ENCODE results near the gene DIRAS2.

Gene DIRAS2

DNA sequence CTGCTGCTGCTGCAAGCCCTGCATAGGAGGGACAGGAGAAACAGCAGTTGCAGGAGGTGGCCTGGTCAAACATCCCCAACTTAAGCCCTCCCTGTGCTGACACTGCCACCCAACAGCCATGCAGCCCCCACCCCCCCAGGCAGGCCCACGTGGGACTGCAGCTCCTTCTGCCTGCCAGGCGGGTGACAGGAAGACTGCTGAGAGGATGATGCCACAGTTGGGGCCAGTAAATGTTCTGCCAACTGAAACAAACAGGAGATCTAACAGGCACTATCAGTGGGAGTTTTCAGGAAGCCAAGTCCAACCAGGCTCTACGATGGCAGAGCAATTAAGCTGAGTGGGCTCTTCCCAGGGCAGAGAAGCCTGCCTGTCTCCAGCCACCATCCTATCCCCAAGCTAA lies 31.1 kb downstream of the DIRAS2 start:
- DNase-seq = no peak

DNA sequence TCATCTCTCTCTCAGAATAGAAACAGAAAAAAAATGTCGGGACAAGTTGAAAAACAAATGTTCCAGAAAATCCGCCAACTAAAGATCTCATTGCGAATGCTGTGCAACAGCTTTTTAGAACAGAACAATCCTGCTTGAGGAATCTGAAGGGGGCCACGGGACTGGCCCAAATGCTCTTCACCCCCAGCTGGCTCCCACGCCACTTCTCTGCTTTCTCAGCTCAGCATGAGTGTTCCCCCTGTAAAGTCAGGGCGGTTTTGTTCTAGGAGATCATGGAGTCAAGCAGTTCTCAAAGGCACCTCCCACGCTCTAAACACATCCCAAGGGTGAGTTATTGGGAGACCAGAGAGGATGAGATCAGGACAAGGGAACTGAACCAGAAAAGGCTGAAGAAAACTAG lies 31.5 kb downstream of the DIRAS2 start:
- no peak for DNase-seq

DNA sequence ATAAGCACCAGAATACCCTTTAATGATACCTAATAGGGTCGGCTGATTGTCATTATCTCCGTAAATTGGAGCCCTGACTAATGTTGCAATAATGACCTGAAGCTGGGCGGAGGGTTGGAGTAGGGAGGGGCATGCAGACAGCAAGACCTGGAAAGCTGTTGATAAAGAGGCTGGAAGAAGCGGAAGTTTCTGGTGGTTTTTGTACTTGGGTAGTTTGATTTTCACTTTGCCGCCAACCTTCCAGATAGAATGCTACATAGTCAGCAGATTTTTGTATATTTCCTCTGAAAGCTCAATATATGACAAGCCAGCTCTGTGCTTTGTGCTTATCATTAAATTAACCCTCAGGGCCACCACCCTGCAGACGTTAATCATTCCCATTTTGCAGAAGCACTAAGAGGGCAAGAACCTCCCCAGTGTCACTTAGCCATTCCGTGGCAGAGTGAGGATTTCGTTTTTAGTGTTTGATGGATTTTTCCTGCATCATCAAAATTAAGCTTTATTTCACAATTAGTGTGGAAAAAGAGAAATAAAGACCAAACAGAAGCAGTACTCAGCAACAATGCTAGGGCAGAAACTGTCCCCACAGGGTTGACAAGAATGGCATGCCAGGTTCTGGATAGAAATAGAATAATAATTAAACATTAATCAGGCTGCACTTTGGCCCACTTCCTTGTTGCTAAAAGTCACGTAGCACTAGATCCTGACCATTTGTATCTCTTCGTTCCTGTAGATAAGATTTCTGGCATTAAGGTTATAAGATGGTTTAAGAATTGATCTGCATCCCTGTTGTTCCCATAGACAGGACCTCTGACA lies 34.7 kb downstream of the DIRAS2 start:
- no peak for DNase-seq

DNA sequence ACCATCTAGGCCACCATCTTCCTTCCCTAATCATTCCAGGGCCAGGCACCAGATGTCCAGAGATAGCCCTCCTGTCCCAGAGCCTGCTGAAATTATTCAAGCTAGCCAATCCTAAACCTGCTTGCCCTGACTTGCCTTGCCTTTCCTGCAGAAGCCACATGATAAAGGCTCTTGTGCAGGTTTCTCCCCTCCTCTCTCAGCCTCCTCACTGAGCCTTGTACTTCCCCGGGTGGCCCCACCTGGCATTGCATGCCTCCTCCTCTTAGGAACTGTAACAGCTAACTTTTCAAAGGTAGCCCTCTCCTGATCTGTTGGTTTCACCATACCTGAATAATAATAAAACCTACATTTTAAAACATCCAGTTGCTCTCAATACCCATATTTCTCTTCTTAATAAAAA lies 42.6 kb downstream of the DIRAS2 start:
- DNase-seq = no peak

DNA sequence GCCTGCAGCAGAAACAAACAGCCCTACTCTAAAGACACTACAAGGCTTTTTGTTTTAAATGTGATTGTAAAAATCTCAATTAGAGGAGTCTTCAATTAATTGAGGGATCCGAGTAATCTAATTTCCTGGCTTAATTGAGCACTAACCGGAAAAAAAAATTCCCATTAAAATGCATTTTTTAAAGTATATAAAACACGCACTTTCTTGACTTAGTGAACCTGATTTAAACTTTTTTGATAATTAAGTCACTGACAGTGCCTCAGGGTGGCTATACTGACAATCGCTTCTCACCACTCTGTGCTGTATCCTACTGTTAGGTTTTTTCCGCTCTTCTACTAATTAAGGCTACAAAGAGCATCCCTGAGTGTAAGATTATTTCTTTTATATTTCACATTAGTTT lies 44.4 kb downstream of the DIRAS2 start:
- no peak for DNase-seq

DNA sequence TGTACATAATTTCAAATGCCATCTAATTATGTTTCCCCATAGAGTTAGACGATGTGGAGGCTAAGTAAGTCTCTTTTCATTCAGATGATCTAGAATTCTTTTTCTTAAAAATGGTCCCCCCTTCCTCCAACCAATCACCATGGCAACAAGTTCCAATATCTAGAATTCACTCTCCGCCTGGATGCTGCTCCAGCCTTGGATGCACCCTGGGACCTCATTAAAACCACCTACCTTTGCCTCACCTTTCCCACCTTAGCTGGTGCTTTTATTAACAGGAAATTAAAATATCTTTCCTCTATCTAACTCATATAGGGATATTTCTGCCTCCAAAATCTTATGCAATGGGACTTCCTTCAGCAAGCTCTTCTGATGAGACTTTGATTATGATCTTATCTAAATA lies 49.0 kb downstream of the DIRAS2 start:
- no peak for DNase-seq

DNA sequence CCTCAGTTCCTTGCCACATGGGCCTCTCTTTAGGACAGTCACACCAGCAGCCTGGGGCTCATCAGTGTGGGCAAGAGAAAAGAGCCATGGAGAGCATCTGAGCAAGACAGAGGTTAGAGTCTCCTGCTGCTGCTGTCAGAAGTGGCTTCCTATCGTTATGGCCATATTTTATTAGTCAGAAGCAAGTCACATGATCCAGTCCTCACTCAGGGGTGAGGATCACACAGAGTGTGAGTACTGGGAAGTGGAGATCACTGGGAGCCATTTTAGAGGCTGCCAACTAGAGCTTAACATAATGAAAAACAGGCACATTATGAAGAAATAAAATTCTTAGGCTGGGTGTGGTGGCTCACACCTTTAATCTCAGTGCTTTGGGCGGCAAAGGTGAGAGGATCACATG lies 62.0 kb downstream of the DIRAS2 start:
- DNase-seq = no peak

DNA sequence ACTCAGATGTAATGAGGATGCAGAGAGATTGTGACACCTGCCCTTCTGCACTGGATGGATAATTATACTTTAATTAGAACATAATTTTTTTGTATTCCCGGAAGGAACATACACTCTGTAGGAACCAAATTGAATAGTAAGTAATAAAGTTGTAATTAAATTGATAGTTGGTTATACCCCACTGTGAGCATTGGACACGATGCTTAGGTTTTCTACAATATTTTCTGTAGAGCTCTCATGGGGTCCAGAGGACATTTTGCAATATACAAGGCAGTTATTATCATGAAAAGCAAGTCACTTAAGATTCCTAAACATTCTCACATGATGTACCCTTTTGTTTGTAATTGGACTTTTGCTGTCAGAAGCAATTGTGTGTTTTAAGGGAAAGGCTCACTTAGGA lies 63.4 kb downstream of the DIRAS2 start:
- DNase-seq = peak; percentile 42

DNA sequence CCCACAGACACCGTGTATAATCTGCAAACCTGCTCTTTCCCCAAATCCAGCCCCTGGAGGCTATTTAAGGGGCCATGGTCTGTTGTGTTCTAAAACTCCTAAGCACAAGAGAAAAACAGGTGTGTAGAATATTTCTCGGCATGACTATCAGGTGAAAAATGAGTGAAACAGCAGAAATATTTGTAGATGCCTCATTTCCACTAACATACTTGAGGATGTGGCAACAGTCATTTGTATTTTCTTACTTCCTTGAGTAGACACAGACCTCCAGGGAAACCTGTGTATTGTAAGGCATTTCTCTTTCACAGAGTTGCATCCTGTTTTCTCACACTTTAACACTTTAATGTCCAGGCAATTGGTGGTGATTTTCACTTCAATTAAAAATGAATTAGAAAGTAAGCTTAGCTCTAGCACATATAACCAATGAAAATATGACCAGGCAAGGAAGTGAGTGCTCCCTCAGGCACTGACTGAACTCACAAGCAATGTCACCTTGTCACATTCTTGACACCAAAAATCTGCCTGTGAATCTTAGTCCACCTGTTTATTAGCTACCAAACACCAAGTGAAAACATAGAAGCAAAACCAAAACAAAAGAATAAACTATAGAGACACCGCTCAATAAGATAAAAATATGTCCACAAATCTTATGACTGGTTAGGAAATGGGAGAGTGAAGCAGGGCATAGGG lies 64.4 kb downstream of the DIRAS2 start:
- peak; percentile 8 for DNase-seq

DNA sequence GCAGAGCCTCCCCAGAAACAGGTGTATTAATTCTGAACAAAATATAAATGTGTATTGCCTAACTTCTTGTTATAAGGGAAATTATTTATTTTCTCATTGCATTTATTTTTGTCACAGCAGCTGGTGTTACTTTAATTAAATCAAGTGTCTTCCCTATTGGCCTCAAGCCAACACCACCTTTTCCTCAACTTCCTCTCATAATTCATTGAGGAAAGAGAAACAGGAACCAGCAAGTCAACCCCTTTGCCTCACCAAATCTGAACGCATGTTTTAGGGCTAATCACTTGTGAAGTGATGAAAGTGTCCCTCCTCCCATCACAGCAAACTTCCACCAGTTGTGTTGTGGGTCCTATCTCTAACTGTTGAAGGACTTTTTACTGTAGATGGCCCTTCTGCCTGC lies 73.1 kb downstream of the DIRAS2 start:
- no peak for DNase-seq

DNA sequence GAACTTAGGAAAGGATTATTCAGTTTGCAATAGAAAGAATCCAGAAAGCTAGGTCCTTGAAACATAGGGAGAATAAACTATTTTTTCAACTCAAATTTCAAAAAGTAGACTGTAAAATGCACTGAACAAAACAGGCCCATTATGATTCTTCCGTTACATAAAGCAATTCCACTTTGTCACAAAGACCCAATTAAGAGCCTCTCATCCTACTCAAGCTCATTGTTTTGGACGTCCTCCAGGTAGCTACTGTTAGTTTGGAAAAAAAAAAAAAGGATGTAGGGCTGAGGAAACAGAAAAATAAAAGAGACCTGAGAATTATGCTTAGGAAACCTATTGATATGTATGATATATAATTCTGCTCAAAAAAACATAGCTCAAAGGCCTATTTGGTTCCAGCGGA lies 74.0 kb downstream of the DIRAS2 start:
- no peak for DNase-seq

DNA sequence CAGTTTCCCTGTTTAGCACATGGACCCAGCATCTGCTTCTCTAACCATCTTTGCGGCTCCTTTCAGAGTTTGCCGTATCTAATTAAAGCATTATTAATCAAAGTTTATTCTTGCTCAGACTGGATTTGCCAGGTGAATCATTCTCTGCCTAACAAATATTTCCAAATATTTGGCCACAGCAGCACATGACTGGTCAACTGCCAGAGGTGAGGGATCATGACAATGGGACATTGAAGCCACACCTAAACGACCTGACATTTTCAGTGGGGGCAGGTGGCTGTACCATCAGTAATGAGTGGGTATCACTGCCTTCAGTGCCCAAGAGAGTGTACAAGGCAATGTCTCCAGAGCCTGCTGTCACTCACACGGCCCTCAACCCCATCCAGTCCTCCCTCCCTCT lies 80.4 kb downstream of the DIRAS2 start:
- DNase-seq = no peak
